ENCODE results near the gene SLC22A14. TPM values are rescaled to one million over a fixed set of nuclear protein-coding genes. Genes with fewer than 3 reads are reported as not detected.
"Not testable (repeated sequence)": the region's sequence is repeated elsewhere in the genome, so short reads cannot be mapped to it uniquely, and the experiment has no call there.

Gene SLC22A14
- total RNA-seq, 1 donor from 2014 or later: 0.24 TPM

- intact Hi-C loops (cut with DNase I): no loop called here
- no peak for DNase-seq (ENCODE audit: low spot score)
Observed at GRCh38 chr3:38268087-38268486, 14.0 kb upstream of the SLC22A14 start.

DNA sequence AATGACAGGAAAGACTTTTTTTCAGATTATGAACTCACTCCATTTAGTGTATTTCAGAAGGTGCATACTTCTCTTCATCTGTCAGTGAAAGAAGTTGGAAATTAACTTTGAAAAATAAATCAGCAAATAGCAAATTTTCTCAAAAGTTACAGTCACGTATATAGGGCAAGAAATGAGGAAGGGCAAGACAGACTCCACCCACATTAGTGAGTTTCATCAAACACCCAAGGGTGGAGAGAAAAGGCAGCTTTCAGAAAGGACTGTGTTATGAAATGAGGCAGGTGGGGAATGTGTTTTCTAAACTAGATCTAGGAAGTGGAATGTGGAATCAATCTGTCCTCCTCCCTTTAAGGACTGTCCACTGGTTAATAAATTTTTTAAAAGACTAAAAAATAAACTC is 13.6 kb upstream of the SLC22A14 start:
- intact Hi-C loops (cut with DNase I): no loop called here
- no peak for DNase-seq (ENCODE audit: low spot score)

DNA sequence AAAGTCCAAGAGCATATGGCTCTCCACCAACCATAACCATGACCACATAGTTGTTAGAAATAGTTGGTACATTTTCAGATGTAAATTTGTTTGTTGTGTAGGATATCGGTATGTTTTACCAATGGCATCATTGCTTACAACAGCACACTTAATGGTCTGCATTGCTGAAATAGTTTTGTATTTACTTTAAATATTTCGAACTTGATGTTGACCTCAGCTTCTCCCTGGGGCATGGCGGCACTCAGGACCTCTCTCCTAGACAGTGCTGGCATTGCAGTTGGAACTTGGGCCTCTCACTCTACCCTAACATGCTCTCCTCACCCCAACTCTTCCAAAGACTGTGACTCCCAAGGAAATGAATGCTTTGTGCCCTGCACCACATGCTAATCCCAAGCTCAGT is 11.5 kb upstream of the SLC22A14 start:
- DNase-seq (ENCODE audit: low spot score): no peak
- intact Hi-C loops (cut with DNase I): no loop called here

DNA sequence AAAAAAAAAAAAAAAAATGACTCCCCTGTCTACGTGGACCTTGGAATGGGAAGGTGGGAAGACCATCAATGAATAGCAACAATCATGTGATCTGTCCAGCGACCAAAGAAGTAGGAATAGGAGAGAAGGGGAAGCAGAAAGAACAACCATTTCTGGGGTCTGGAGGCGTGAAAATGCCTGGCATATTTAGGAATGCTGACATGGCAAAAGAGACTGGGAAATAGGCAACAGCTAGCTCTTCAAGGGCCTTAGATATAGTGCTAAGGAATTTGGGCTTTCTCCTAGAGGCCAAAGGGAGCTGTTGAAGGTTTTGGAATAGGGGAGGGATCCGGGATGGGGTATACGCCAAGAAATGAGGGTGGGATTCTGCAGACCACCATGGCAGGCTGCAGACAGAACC is 10.5 kb upstream of the SLC22A14 start:
- intact Hi-C loops (cut with DNase I): no loop called here
- DNase-seq (ENCODE audit: low spot score): no peak

GRCh38 chr3:38274864-38275649 is 7.0 kb upstream of the SLC22A14 start:
- DNase-seq (ENCODE audit: low spot score): no peak
- intact Hi-C loops (cut with DNase I): no loop called here

- no peak for DNase-seq (ENCODE audit: low spot score)
- intact Hi-C loops (cut with DNase I): no loop called here
Observed at GRCh38 chr3:38275658-38276057, 6.4 kb upstream of the SLC22A14 start.

GRCh38 chr3:38276081-38276916 is 5.8 kb upstream of the SLC22A14 start:
- intact Hi-C loops (cut with DNase I): no loop called here
- no peak for DNase-seq (ENCODE audit: low spot score)

DNA sequence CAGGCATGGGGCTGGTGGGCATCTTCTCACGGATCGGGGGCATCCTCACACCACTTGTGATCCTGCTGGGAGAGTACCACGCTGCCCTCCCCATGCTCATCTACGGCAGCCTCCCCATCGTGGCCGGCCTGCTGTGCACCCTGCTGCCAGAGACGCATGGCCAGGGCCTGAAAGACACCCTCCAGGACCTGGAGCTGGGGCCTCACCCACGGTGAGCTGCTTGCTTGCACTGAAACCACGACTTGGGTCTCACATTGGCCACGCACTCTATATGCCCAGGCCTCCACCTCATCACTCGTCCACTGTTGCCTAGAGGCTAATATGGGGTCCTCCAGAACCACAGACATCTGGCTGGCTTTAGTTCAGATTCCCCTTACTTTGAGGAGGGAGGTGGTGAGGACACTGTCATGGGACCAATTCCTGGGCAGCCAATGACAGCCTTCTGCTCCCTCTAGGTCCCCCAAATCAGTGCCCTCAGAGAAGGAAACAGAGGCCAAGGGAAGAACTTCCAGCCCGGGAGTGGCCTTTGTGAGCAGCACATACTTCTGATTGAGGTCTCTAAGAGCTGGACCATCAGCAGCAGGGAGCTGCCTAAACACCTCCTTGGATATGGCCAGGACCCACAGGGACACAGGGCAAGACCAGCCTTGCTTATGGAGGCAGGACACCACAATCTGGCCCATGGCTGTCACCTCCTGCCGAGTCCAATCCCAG is 5.0 kb upstream of the SLC22A14 start:
- intact Hi-C loops (cut with DNase I): no loop called here
- no peak for DNase-seq (ENCODE audit: low spot score)

DNA sequence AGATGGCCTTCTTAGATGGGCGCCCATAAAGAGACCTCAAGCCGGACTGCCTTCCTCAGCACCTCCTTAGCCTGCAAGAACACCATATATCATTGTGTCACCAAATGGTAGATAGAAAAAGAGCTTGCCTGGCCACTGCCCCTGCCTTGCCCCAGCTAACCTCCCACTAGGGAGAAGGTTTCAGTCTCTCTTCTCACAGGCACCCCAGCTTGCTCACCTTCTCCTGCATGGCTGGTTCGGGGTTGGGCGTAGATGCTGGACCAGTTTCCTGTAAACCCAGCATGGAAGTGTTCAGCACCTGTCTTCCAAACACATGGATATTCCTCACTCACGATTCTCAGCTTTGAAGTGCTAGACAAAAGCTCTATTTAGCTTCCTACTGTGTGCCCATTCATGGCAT is 3.3 kb upstream of the SLC22A14 start:
- DNase-seq (ENCODE audit: low spot score): no peak
- intact Hi-C loops (cut with DNase I): no loop called here

DNA sequence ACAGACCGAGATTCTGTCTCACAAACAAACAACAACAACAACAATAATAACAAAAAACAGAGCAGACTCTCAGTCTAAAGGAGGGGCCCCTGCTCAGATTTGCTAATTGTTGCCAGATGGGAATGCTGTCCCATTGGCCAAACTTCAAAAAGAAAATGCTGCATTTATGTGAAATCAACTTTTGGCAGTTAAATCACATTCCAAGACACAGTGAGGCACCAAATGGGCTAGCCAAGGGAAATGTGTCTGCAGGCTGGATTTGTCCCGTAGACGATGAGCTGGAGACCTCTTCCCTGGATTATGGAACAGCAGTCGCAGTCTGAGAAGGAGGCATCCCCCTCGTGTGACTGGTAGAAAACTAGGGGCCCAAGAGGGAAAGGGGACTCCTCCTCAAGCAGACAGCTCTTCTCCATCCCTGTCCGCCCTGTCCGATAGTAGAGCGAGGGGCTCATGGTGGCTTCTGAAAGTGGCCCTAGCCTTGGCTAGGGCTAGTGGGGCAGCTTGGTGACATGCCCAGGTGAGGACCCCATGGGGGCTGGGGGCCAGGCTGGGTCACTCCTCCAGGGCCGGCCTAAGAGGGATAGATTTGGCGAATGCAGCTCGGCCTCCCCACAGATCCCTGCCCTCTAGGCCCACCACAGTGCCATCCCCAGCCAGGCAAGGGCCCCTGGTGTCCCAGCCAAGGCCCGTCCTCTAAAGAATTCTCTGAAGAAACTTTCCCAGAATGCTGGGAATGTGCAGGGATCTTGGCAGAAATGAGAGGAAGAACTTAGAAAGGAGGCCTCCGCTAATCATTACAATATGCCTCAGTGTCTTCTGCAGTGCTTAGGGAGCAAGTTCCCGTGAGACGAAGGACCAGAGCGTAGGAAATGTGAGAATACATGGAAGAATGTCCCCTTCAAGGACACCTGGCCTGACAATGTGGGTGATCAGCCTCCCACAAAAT is 2.0 kb downstream of the SLC22A14 start:
- DNase-seq (ENCODE audit: low spot score): no peak
- intact Hi-C loops (cut with DNase I): no loop called here

DNA sequence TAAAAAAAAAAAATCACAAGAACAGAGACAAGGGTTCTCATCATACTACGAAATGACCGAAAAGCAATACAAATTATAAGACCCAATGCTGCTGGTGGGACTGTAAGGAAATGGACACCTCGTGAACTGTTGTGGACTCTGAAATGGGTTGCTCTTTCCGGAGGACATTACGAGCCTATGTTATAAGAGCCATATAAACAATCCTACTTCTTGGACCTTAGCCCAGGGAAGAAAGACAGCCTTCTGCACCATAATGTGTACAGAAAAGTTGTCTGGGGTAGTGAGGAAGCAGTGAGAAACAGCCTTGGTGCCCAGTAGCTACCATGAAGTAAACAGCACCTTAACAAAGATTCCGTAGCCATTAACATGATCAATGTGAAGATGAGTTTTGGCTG is 2.7 kb downstream of the SLC22A14 start:
- intact Hi-C loops (cut with DNase I): no loop called here
- no peak for DNase-seq (ENCODE audit: low spot score)

GRCh38 chr3:38289286-38290217 is 7.5 kb downstream of the SLC22A14 start:
- DNase-seq (ENCODE audit: low spot score); intact Hi-C loops (cut with DNase I): not testable (repeated sequence)

- intact Hi-C loops (cut with DNase I); DNase-seq (ENCODE audit: low spot score): not testable (repeated sequence)
Observed at GRCh38 chr3:38297053-38297452, 15.0 kb downstream of the SLC22A14 start.

DNA sequence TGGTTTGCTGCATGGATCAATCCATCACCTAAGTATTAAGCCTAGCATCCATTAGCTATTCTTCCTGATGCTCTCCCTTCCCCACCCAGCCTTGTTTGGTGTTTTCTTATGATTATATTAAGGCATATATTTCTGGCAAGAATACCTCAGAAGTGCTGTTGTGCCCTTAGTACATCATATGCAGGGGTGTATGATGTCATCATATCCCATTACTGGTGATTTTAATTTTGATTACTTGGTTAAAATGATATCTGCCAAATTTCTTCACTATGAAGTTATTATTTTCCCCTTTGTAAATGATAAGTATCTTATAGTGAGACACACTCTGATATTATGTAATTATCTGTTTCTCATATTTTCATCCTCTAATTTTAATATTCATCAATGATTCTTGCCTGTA is 15.4 kb downstream of the SLC22A14 start:
- intact Hi-C loops (cut with DNase I): no loop called here
- no peak for DNase-seq (ENCODE audit: low spot score)

DNA sequence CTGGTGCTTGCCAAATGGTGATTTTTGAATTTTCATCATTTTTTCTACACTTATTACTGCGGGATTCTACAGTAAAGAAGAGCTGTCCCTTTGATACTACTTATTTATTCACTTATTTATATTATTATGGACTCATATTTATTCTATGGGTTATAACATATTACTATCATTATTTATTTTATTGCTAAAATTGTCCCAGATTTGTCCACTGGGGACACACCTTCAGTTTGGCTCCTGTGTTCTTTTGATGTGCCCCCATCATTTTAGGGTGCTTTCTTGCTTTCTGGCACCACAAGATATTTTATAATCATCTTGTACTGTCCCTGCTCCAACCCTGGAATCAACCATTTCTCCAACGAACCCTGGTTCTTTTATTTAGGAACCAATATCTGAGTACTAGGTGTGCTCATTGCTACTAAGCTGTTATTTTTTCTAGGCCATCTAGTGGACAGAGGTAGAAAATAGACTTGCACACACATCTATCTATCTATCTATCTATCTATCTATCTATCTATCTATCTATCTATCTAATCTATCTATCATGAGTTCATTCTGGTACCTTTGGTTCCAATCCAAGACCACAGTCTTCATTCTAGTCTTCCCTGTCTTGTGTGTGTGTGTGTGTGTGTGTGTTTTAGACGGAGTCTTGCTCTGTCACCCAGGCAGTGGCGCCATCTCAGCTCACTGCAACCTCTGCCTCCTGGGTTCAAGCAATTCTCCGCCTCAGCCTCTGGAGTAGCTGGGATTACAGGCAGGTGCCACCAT is 16.0 kb downstream of the SLC22A14 start:
- intact Hi-C loops (cut with DNase I): no loop called here
- DNase-seq (ENCODE audit: low spot score): no peak

DNA sequence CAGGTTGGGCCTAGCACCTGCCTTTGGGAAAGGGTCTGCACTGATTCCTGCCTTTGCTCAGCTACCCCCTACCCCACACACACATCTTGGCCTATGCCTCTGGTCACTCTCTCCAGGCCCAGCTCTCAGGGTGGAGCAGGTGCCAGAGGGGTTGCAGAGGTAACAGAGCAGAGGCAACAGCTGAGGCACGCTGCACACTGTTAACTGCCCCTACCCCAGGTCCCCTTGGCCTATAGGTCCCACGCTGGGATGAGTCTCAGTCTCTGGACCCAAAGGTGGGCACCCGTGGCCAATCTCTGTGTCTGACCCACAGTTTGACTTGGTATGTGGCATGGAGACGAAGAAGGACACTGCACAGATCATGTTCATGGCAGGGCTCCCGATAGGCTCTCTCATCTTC is 24.8 kb downstream of the SLC22A14 start:
- intact Hi-C loops (cut with DNase I): no loop called here
- DNase-seq (ENCODE audit: low spot score): no peak

DNA sequence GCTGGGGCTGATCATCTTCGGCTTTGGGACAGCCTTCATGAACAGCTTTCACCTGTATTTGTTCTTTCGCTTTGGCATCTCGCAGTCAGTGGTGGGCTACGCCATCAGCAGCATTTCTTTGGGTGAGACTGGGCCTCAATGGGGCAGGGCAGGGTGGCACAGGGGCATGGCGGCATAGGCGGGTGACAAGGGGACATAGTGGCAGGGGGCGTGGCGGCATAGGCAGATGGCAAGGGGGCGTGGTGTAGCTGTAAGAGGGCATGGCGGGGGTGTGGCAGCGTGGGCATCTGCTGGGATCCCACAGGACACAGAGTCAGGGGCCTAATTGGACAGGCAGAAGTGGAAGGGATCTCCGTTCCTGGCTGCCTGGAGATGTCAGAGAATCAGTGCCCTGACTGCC is 25.5 kb downstream of the SLC22A14 start:
- intact Hi-C loops (cut with DNase I): no loop called here
- DNase-seq (ENCODE audit: low spot score): no peak

- intact Hi-C loops (cut with DNase I): no loop called here
- DNase-seq (ENCODE audit: low spot score): no peak
Observed at GRCh38 chr3:38308456-38308855, 26.4 kb downstream of the SLC22A14 start.

All from cardiac septum (tissue), 1 donor.